ENCODE data around the gene EIF2D.

The EIF2D gene

DNA sequence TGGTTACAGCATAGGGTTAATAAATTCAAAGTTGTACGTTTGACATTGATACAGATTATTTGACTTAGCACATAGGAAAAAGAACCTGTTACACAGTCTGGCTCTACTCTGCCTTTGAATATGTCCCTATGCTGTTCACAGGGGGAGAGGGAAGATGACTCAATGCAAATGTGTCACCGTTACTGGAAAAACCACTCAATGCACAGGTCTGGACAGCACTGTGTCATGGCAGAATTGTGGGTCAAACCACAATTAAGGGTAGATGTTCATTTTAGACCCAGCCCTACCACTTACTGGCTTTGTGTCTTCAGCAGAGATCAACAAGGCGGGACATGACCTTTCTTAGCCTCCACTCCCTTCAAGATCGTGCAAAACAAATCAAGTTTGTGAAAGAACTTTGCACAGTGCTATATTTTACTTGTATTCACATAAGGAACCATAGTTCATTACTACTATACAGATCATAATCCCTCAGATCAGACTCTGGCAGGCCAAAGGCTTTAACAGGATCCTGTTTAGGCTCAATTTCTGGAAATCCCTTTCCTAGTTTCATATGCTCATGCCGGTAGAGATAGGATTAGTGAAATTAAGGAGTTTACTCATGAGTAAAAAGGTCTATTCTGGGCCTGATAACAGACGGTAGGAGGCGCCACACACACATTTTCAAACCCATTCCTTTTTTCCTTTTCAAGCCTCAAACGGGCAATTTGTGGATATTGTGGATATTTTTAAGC is 22.1 kb downstream of the EIF2D start:
- Histone ChIP-seq H3K27ac (no peak overlapping the region), H4K20me1 (peaks cover 75% of the 10 kb centered on the region), H3K27me3 (no peaks in the 10 kb centered on the region), H3K9me3 (no peaks in the 10 kb centered on the region), H3K9ac (no peak overlapping the region), H3K4me1 (no peaks in the 10 kb centered on the region), H3K4me3 (no peak overlapping the region), H3K4me2 (no peak overlapping the region), H3K36me3 (peaks cover 98% of the 10 kb centered on the region)
- TF ChIP-seq Cebpa-rat (IDR thresholded peaks at IDR 0.05), result no peak

DNA sequence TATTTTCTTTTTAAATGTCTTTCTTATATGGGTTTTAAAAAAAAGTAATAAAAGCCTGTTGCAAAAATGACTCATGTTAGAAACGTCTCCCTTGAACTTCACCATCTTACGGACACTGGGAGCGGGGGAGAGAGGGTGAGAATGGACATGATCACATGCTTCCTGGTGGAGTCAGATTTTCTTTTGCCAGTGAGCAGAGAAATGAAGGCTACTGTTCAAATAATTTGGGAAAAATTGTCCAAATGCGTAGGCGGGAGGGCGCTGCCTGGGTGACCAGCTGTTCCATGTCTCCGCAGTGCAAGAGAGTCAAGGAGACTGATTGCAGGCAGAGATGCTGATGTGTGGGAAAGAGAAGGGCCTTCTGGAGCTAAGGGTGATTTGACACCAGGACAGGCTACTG is 23.1 kb downstream of the EIF2D start:
- no peaks in the 10 kb centered on the region for H3K27me3 ChIP-seq
- H3K4me2 ChIP-seq, result no peak overlapping the region
- H3K4me3 ChIP-seq, result no peak overlapping the region
- peaks cover 99% of the 10 kb centered on the region for H3K36me3 ChIP-seq
- no peaks in the 10 kb centered on the region for H3K4me1 ChIP-seq
- H3K27ac ChIP-seq, result no peak overlapping the region
- H3K9ac ChIP-seq, result no peak overlapping the region
- no peaks in the 10 kb centered on the region for H3K9me3 ChIP-seq
- peaks cover 85% of the 10 kb centered on the region for H4K20me1 ChIP-seq
- no peak for TF ChIP-seq Cebpa-rat (IDR thresholded peaks at IDR 0.05)

DNA sequence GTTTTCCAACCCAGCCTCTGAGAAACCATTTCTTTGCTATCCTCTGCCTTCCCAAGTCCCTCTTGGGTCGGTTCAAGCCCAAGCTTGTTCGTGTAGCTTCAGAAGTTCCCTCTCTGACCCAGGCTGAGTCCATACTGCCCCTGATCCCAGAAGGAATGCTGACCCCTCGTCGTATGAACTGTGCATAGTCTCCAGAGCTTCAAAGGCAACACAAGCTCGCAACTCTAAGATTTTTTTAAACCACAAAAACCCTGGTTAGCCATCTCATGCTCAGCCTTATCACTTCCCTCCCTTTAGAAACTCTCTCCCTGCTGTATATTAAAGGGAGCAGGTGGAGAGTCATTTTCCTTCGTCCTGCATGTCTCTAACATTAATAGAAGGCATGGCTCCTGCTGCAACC is 23.8 kb downstream of the EIF2D start:
- peaks cover 86% of the 10 kb centered on the region for H4K20me1 ChIP-seq
- H3K4me1 ChIP-seq, result peaks cover 2% of the 10 kb centered on the region
- peaks cover 100% of the 10 kb centered on the region for H3K36me3 ChIP-seq
- no peaks in the 10 kb centered on the region for H3K27me3 ChIP-seq
- H3K9ac ChIP-seq, result no peak overlapping the region
- H3K27ac ChIP-seq, result no peak overlapping the region
- no peak for TF ChIP-seq Cebpa-rat (IDR thresholded peaks at IDR 0.05)
- H3K4me3 ChIP-seq, result no peak overlapping the region
- H3K9me3 ChIP-seq, result no peaks in the 10 kb centered on the region
- H3K4me2 ChIP-seq, result no peak overlapping the region

DNA sequence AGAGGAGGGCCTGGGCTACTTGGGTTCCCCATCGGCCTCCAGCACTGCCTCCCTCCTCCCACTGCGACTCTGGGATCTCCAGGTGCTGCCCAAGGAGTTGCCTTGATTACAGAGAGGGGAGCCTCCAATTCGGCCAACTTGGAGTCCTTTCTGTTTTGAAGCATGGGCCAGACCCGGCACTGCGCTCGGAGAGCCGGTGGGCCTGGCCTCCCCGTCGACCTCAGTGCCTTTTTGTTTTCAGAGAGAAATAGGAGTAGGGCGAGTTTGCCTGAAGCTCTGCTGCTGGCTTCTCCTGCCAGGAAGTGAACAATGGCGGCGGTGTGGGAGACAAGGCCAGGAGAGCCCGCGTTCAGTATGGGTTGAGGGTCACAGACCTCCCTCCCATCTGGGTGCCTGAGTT is 24.4 kb downstream of the EIF2D start:
- H3K36me3 ChIP-seq, result peaks cover 100% of the 10 kb centered on the region
- H3K4me1 ChIP-seq, result peaks cover 8% of the 10 kb centered on the region
- peaks cover 91% of the 10 kb centered on the region for H4K20me1 ChIP-seq

DNA sequence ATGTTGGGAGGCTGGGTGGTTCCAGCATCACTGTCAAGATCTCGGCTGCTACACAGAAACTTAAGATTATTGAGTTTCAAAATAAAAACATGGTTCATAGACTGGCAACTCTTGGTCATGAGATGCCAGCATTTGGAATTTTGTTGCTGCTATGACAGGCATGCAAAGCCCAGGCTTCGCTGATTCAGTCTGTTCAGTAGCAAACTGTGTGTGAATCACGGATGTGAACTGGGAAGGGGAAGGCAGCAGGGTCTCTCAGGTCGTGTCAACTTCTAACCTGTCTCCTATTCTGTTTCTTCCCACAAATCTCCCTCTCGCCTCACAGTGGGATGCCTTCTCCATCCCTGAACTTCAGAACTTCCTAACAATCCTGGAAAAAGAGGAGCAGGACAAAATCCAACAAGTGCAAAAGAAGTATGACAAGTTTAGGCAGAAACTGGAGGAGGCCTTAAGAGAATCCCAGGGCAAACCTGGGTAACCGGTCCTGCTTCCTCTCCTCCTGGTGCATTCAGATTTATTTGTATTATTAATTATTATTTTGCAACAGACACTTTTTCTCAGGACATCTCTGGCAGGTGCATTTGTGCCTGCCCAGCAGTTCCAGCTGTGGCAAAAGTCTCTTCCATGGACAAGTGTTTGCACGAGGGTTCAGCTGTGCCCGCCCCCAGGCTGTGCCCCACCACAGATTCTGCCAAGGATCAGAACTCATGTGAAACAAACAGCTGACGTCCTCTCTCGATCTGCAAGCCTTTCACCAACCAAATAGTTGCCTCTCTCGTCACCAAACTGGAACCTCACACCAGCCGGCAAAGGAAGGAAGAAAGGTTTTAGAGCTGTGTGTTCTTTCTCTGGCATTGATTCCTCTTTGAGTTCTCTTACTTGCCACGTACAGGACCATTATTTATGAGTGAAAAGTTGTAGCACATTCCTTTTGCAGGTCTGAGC is 25.5 kb downstream of the EIF2D start:
- Histone ChIP-seq H3K27ac (no peak overlapping the region), H3K4me1 (peaks cover 19% of the 10 kb centered on the region), H3K4me3 (no peak overlapping the region), H3K36me3 (peaks cover 99% of the 10 kb centered on the region), H3K4me2 (no peak overlapping the region), H3K9ac (no peak overlapping the region), H4K20me1 (peaks cover 91% of the 10 kb centered on the region), H3K9me3 (no peaks in the 10 kb centered on the region), H3K27me3 (no peaks in the 10 kb centered on the region)
- no peak for TF ChIP-seq Cebpa-rat (IDR thresholded peaks at IDR 0.05)

More for the DNA sequence above, 24.4 kb downstream of the EIF2D start:
- no peak overlapping the region for H3K4me3 ChIP-seq
- H3K27me3 ChIP-seq, result no peaks in the 10 kb centered on the region
- no peak overlapping the region for H3K4me2 ChIP-seq
- H3K9ac ChIP-seq, result no peak overlapping the region
- no peak for TF ChIP-seq Cebpa-rat (IDR thresholded peaks at IDR 0.05)
- no peak overlapping the region for H3K27ac ChIP-seq
- H3K9me3 ChIP-seq, result no peaks in the 10 kb centered on the region

DNA sequence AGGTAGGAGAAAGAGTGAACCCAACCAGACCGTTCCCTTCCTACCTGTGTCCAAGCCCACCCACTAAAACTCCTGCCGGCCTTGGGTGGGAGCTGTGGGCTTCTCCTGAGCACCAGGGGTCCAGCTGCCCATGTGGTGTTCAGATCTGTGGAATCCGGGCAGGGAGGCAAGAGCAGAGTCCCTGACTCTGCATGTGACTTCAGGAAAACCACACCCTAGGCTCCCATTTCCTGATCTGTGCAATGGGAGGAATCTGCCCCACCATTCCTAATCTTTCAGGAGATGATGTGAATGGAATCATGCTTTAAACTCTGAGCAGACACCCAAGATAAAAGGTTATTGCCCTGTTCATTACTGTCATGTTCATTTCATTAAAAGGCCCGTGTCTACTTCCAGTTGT is 27.6 kb downstream of the EIF2D start:
- no peak for TF ChIP-seq Cebpa-rat (IDR thresholded peaks at IDR 0.05)
- peaks cover 86% of the 10 kb centered on the region for H3K36me3 ChIP-seq
- H3K27ac ChIP-seq, result no peak overlapping the region
- no peak overlapping the region for H3K4me2 ChIP-seq
- H4K20me1 ChIP-seq, result peaks cover 100% of the 10 kb centered on the region
- H3K9me3 ChIP-seq, result no peaks in the 10 kb centered on the region
- no peaks in the 10 kb centered on the region for H3K27me3 ChIP-seq
- peaks cover 40% of the 10 kb centered on the region for H3K4me1 ChIP-seq
- H3K9ac ChIP-seq, result no peak overlapping the region
- H3K4me3 ChIP-seq, result no peak overlapping the region

DNA sequence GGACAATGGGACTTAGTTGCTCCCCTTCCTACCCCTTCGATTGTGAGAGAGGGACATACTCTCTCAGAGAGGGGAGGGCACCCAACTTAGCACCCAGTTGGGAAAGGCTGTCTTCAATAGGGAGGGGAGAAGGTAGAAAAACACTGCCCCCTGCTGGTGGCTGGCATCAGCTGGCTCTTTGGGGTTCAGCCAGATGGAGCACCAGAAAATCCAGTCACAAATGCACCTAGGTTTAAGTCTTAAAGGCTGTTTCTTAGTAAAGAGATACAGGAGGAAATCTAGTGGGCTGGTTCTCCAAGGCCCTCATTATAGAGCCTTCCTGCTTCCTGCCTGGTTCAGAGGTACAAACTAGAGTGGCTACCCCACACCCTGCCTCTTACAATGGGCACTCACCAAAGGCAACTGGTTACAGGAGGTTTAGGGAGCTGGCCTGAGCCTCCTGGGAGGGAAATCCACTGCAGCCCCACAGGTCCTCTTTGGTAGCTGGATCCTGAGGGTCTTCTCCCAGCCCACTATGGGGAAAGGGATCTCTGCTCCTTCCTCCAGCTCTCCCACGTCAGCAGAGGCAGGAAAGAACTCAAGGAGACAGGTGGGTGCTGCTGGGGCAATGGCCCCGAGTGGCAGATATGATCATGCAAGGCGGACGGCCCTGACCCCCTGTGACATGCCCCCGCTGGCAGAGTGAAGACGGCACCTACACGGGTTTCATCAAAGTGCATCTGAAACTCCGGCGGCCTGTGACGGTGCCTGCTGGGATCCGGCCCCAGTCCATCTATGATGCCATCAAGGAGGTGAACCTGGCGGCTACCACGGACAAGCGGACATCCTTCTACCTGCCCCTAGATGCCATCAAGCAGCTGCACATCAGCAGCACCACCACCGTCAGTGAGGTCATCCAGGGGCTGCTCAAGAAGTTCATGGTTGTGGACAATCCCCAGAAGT is 28.3 kb downstream of the EIF2D start:
- Histone ChIP-seq H3K27me3 (no peaks in the 10 kb centered on the region), H3K9ac (no peak overlapping the region), H3K4me2 (no peak overlapping the region), H3K4me3 (no peak overlapping the region), H3K36me3 (peaks cover 82% of the 10 kb centered on the region), H3K9me3 (no peaks in the 10 kb centered on the region), H4K20me1 (peaks cover 100% of the 10 kb centered on the region), H3K4me1 (peaks cover 47% of the 10 kb centered on the region), H3K27ac (0 out of 2 replicates have a peak overlapping the region, but pooled peaks have one; percentile 23)
- TF ChIP-seq Cebpa-rat (IDR thresholded peaks at IDR 0.05), result no peak

DNA sequence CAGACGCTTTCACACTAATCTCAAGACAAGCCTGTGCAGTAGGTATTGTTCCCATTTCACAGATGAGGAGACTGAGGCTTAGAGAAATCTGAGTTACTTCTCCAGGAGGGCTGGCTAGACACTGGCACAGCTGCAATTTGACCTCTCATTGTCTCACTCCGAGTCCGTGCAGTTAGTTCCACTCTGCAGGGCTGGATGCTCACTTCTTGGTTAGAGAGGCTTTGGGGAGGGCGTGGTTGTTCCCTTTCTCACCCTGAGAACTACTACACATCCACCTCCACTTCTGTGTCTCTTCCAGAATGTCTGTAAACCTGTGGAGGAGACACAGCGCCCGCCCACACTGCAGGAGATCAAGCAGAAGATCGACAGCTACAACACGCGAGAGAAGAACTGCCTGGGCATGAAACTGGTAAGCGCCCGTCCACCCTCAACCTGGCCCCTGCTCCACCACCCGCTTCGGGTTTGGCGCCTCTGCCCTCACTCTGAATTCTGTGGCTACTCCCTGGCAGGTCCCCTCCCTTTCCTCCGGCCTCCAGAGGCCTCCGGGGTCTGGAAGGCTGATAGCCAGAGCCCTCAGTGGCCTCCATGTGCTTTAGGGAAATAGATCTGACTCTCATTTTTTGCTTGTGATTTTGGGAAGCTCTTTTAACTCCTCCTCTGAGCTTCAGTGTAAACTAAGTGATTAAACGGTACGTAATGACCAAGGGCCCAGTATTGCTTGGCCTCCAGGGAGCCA is 29.1 kb downstream of the EIF2D start:
- TF ChIP-seq Cebpa-rat (IDR thresholded peaks at IDR 0.05), result no peak
- Histone ChIP-seq H3K27ac (peak overlapping the region; percentile 79), H3K4me3 (no peak overlapping the region)

DNA sequence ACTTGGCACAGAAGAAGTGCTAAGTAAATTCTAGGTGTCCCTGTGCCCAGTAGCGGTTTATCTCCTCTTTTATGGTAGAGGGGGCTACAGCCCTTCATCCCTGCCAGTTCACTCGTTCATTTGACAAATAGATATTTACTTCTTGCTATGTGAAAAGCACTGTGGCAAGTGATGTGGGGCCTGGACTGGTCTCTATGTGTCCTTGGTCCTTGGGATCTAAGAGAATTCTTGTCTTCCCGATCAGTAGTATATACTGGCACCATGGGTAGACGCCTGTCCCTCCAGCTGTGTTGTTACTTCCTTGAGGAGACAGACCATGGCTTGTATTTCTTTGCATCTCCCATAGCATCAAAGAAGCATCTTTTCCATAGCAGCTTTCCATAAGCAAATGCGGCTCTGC is 29.7 kb downstream of the EIF2D start:
- TF ChIP-seq Cebpa-rat (IDR thresholded peaks at IDR 0.05), result no peak
- peak overlapping the region; percentile 79 for H3K27ac ChIP-seq
- peak overlapping the region; percentile 90 for H3K4me2 ChIP-seq
- H3K27me3 ChIP-seq, result no peaks in the 10 kb centered on the region
- peaks cover 62% of the 10 kb centered on the region for H3K4me1 ChIP-seq
- H3K36me3 ChIP-seq, result peaks cover 80% of the 10 kb centered on the region
- no peaks in the 10 kb centered on the region for H3K9me3 ChIP-seq
- H3K9ac ChIP-seq, result no peak overlapping the region
- peaks cover 100% of the 10 kb centered on the region for H4K20me1 ChIP-seq
- H3K4me3 ChIP-seq, result no peak overlapping the region

More for the DNA sequence above, 29.1 kb downstream of the EIF2D start:
- H3K4me2 ChIP-seq, result peak overlapping the region; percentile 90
- H3K36me3 ChIP-seq, result peaks cover 82% of the 10 kb centered on the region
- no peak overlapping the region for H3K9ac ChIP-seq
- H3K27me3 ChIP-seq, result no peaks in the 10 kb centered on the region
- H3K9me3 ChIP-seq, result no peaks in the 10 kb centered on the region
- H4K20me1 ChIP-seq, result peaks cover 100% of the 10 kb centered on the region
- peaks cover 56% of the 10 kb centered on the region for H3K4me1 ChIP-seq

Data from BLaER1 (cell line).